GM21825 (cell line): ENCODE results near the gene PTGR2.
"Not testable (repeated sequence)": the region's sequence is repeated elsewhere in the genome, so short reads cannot be mapped to it uniquely, and the experiment has no call there.

Experiments
- ATAC-seq: cut with Tn5 transposase; IDR thresholded peaks from one replicate; pipeline ENCODE4 v1.9.1; 2021; ENCODE audit warnings: mild to moderate bottlenecking, moderate library complexity; ENCODE audit not compliant: unreplicated experiment

The PTGR2 gene

GRCh38 chr14:73851567-73852382 lies at the start of gene PTGR2:
Gene PTGR2 (plus strand): TSS chr14:73851831. CDS start chr14:73858863, 7,032 bp downstream.
- ATAC-seq, result peak; percentile 82

GRCh38 chr14:73802431-73803188 lies 49.0 kb upstream of the PTGR2 start:
- no peak for ATAC-seq

- no peak for ATAC-seq
Measured at GRCh38 chr14:73804636-73805035, 47.0 kb upstream of the PTGR2 start.

- ATAC-seq, result no peak
Measured at GRCh38 chr14:73807457-73807856, 44.2 kb upstream of the PTGR2 start.

GRCh38 chr14:73809391-73809790 lies 42.2 kb upstream of the PTGR2 start:
- ATAC-seq, result no peak

GRCh38 chr14:73810478-73811163 lies 41.0 kb upstream of the PTGR2 start:
- no peak for ATAC-seq

GRCh38 chr14:73811164-73811503 lies 40.5 kb upstream of the PTGR2 start:
- ATAC-seq, result no peak

GRCh38 chr14:73814153-73814552 lies 37.5 kb upstream of the PTGR2 start:
- ATAC-seq, result no peak

- ATAC-seq, result no peak
Measured at GRCh38 chr14:73815849-73816248, 35.8 kb upstream of the PTGR2 start.

GRCh38 chr14:73816393-73816816 lies 35.2 kb upstream of the PTGR2 start:
- ATAC-seq, result no peak

- no peak for ATAC-seq
Measured at GRCh38 chr14:73817020-73817655, 34.5 kb upstream of the PTGR2 start.

- ATAC-seq, result no peak
Measured at GRCh38 chr14:73818821-73819220, 32.8 kb upstream of the PTGR2 start.

GRCh38 chr14:73820631-73821030 lies 31.0 kb upstream of the PTGR2 start:
- ATAC-seq, result no peak

- ATAC-seq, result no peak
Measured at GRCh38 chr14:73823339-73823885, 28.2 kb upstream of the PTGR2 start.

- no peak for ATAC-seq
Measured at GRCh38 chr14:73824127-73824526, 27.5 kb upstream of the PTGR2 start.

GRCh38 chr14:73824536-73824935 lies 27.1 kb upstream of the PTGR2 start:
- no peak for ATAC-seq

- ATAC-seq, result no peak
Measured at GRCh38 chr14:73825551-73826188, 26.0 kb upstream of the PTGR2 start.

GRCh38 chr14:73827190-73827589 lies 24.4 kb upstream of the PTGR2 start:
- ATAC-seq, result not testable (repeated sequence)

GRCh38 chr14:73829071-73829470 lies 22.6 kb upstream of the PTGR2 start:
- no peak for ATAC-seq
